Kidney glomerular epithelial cell (primary cell): ENCODE measurements around the gene HECTD4.
"Not testable (repeated sequence)": the region's sequence is repeated elsewhere in the genome, so short reads cannot be mapped to it uniquely, and the experiment has no call there.

ENCODE experiments used
- DNase-seq: peaks from one replicate; lab custom pipeline; 2025; lab: John Stamatoyannopoulos, UW

Gene HECTD4, protein sequence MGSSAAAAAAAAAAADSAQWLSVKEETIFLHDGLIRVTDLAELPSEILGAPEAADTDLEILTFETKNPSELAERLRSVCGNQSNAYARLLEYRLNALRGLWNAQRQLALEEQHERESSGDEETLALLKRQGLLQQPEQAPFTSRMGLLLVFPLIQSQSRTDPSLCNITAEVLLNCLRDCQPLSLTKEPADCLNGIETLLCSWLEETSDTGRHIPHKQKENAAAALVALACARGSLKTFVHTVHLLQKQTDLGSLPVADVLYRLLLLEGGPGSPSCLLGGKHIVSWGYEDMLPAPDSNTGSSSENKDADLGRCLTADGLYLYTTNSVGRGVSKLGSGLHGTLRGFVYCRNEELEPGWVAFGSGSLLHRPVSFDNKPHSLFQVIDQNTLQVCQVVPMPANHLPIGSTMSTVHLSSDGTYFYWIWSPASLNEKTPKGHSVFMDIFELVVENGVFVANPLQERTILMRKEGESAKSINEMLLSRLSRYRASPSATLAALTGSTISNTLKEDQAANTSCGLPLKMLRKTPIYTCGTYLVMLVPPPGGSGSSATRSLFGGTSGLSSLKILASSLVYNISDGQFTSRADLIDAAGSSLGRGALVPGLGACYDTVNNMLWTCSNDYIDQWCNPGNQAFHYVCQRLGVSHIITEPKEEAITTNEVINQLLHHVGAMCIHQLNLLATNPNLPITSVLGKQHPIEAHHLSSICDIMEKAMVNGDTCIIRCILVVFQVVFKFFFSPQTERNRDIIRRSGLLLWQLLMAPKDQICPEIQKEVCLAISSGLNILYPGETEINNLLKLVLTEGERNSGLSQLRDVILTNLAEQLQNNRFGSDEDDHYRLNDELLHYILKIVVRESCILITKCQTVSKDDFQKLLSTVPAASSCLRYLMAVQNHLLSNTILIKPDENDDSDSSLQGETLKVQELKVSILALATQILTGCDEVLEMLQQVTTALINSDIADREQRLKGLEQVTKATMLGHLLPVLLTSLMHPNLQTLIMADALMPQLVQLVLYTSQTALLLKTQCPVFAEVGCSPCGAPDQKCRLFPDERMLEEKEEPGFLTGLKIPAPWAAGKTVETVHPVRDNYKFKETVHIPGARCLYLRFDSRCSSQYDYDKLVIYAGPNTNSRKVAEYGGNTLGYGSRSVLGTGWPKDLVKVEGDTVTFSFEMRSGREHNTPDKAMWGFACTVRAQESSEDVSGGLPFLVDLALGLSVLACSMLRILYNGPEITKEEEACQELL (N-terminal part only)

DNA sequence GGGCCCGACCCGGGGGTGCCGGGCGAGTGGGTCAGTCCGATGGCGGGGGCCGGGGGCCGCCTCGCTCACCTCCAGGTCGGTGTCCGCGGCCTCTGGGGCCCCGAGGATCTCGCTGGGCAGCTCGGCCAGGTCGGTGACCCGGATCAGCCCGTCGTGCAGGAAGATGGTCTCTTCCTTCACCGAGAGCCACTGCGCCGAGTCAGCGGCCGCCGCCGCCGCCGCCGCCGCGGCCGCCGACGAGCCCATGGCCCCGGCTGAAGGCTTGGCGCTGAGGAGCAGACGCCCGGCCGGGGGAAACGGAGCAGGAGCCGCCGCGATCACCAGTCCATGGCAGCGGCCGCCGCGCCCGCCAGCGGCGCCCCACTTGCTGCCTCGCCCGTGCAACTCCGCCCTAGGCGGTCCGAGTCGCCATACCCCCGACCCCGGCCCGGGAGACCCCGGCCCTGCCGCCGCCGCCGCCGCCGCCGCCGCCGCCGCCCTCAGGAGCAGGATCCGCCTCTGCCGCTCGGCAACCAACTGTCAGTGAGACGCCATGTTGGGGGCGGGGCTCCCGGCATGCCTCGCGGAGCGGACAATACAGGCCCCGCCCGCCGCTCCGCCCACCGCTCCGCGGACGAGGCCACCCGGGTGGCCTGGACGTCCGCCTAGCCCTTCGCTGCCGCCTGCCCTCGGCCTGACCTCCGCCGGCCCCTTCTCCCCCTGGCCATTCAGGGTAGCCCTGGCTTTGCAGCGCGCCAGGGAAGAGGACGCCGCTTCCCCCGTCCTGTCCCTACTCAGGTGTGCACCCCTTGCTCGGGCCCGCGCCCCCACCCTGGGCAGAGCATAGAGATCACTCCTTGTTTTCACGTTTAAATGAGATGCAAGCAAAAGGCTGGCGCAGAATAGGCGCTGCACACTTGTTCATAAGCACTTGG is at the start of gene HECTD4:
Gene HECTD4 (minus strand): TSS at position 549 of the 914 bp plus-strand sequence. CDS start 303 bp downstream, at position 246.
- DNase-seq = peak; percentile 76

DNA sequence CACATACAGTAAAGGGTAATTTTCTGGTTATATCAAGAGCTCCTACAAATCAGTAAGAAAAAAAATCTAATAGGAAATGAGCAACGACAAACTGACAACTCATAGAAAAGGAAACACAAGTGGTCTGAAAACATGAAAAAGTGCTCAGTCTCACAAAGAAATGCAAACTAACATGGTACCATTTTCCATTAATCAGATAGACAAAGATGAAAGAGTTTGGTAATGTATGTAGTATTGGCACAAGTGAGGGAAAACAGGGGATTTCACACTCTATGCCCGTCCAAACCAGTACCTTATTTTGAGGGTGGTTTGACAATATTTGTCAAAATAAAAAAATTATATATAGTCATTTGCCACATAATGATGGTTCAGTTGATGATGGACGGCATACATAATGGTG is 49.7 kb upstream of the HECTD4 start:
- DNase-seq = no peak

DNA sequence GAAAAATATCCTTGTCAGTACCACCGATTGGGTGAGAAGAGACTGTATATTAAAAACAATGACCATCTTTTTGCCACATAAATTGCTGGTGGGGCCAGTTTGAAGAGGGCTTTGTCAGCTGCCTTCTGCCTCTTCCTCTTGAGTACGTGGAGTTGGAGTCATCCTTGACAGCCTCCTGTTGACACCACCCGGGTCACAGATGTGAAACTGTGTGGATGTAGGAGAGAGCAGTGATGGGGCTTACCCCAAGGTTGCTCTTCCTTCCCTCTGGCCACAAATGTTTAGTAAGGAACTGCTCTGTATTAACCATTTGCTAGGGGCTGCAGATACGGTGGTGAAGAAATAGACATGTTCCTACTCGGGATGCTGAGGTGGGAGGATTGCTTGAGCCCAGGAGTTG is 48.7 kb upstream of the HECTD4 start:
- no peak for DNase-seq

DNA sequence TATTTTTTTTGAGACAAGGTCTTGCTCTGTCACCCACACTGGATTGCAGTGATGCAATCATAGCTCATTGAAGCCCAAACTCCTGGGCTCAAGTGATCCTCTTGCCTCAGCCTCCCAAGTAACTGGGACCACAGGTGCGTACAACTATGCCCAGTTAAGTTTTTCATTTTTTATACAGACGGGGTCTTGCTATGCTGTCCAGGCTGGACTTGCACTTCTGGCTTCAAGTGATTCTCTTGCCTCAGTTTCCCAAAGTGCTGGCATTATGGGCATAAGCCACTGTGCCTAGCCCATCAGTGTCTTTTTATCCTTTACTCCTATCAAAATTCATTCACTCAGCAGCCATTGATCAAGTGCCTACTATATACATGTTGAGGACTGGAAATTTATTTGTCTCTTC is 45.5 kb upstream of the HECTD4 start:
- no peak for DNase-seq

DNA sequence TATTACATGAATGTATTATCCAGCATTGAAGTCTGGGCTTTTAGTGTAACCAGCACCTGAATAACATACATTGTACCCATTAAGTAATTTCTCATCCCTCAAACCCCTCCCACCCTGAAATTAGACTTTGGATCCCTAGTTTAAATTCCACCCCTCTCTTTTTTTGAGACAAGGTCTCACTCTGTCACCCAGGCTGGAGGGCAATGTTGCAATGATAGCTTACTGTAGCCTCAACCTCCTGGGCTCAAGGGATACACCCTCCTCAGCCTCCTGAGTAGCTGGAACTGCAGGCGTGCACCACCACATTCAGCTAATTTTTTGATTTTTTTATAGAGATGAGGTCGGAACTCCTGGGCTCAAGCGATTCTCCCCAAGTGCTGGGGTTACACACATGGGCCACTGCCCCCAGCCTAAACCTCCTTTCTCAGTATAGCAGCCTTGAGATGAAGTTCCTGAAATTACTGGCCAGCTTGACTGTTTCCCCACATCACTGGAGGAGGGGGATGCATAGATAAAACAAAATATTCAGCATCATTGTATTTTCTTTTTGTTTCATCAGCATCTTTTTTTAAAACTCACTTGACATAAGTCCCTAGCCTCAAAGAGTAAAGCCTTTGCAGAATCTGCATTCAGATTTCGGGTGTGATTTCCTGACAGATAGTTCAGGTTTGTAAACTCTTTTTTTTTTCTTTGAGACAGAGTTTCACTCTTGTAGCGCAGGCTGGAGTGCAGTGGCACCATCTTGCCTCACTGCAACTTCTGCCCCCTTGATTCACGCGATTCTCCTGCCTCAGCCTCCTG is 43.6 kb upstream of the HECTD4 start:
- DNase-seq = no peak

DNA sequence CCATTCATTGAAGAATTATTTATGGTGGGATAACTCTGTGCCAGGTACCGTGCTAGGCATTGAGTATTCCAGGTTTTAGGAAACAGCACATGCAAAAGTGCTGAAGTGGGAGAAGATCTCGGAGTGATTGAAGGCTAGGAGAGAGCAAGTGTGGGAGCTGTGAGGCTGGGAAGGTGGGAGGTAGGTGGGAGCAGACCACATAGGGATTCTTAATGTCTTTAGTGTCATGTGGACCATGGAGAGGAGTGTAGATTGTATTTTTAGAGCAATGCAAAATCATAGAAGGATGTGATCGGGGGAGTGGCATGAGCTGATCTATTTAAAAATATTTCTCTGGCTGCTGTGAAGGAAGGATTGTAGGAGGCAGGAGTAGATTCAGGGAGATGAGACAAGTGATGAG is 41.9 kb upstream of the HECTD4 start:
- no peak for DNase-seq

DNA sequence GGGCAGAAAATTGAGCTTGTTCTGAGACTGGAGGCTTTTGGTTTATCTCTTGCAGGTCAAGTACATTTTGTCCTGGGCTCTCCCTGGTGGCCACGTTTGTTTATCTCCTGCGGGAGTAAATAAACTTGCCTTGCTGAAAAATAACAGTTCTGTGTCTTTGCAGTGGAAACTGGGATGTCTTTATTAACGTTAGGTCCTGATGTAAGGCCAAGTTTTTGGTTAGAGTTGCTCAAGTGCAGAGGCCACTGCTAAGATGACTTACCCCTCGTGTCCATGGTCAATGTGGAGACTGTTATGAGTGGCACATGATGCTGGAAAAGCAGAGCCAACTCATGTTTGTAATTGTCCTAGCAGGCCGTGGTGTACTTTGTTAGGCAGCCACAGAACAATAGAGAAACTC is 40.3 kb upstream of the HECTD4 start:
- no peak for DNase-seq

DNA sequence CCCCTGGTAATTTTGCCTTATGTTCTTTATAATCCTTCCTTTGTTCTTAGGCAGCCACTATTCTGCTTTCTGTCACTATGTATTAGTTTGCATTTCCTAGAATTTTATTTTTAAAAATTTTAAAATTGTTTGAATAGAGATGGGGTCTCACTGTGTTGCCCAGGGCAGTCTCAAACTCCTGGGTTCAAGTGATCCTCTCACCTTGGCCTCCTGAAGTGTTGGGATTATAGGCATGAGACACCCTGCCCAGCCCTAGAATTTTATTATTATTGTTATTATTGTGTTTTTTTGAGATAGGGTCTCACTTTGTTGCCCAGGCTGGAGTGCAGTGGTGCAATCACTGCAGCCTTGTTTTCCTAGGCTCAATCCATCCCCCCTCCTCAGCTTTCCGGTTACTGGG is 39.1 kb upstream of the HECTD4 start:
- no peak for DNase-seq

DNA sequence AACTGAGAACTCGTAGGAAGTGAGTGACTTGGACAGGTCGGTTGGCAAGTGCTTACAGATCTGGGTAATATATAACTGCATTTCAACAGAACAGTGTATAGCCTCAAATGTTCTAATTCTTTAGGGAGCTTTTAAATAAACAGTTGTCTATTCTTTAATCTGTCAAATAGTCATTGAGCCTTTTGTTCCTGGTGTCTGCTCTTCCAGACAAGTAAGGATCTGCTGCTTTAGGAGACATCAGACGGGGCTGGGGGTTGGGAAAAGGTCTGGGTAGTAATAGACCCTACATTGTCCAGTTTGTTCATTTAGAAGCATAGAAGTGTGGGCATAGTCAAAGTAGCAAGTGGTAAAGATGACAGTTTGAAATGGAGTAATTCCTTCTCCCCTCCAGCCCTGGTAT is 38.5 kb upstream of the HECTD4 start:
- no peak for DNase-seq

DNA sequence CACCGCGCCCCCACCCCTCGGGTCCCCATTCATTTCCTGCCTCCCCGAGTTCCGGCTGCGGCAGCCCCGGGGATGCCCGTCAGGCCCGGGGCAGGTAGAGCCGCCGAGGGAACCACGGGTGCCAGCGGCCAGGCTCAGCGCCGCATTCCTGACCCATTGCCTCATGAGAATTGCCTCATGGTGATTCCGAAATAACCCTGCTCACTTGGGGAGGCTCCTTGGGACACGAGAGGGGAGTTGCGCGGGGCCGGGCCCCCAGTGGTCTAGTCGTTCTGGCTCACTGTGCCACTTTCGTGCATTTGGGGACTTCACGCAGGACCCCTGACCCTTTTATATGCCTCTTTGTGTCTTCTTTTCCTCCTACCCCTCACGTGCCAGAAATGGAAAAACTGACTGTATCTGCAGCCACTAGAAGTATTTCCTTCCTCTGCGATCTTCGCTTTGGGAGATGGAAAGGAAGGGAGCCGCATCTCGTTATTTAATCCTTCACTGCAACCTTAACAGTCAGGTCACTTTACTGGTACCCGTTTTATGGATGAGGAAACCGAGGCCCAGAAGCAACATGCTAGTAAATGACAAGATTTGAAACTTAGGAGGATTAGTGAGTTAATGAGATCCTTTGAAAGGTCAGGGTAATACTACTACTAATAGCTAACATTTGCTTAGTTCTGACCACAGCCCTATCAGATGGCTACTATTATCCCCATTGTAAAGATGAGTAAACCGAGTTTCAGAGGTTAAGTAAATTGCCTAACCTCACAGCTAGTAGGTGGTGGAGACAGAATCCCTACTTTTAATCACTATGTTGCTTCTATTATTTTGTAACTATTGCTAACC is 37.3 kb upstream of the HECTD4 start:
- DNase-seq = peak; percentile 65

DNA sequence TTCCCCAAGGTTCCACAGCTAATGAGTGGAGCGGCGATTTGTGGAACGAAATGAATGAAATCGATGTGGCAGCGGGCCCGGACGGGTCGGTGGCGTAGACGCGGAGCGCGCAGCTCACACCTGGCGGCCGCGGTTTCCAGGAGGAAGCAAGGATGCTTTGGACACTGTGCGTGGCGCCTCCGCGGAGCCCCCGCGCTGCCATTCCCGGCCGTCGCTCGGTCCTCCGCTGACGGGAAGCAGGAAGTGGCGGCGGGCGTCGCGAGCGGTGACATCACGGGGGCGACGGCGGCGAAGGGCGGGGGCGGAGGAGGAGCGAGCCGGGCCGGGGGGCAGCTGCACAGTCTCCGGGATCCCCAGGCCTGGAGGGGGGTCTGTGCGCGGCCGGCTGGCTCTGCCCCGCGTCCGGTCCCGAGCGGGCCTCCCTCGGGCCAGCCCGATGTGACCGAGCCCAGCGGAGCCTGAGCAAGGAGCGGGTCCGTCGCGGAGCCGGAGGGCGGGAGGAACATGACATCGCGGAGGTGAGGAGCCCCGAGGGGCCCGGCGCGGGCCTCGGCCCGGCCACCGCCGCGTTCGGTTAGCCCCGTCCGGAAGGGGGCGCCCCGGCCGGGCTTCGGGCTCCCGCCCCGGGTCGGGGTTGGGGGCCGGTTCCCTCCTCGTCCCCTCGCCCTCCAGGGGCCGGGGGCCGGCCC is 36.5 kb upstream of the HECTD4 start, which contains the start of gene PTPN11:
Gene PTPN11 (plus strand): TSS at position 340 of the 689 bp plus-strand sequence. CDS start 165 bp downstream, at position 505.
- DNase-seq = peak; percentile 53

DNA sequence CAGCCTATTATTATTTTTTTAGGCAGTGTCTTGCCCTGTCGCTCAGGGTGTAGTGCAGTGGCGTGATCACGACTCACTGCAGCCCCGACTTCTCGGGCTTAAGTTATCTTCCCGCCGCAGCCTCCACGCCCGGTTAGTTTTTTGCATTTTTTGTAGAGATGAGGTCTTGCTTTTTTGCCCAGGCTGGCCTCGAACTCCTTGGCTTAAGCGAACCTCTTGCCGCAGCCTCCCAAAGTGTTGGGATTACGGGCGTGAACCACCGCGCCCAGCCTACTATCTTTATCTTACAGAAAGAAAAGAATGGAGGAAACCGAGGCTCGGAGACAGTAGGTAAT is 36.0 kb upstream of the HECTD4 start:
- DNase-seq = no peak

DNA sequence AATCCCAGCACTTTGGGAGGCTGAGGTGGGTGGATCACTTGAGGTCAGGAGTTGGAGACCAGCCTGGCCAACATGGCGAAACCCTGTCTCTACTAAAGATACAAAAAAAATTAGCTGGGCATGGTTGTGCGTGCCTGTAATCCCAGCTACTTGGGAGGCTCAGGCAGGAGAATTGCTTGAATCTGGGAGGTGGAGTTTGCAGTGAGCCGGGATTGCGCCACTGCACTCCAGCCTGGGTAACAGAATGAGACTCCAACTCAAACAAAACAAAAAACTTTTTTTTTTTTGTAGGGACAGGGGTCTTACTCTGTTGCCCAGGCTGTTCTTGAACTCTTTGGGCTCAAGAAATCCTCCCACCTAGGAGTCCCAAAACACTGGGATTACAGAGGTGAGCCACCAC is 33.2 kb upstream of the HECTD4 start:
- DNase-seq = not testable (repeated sequence)

DNA sequence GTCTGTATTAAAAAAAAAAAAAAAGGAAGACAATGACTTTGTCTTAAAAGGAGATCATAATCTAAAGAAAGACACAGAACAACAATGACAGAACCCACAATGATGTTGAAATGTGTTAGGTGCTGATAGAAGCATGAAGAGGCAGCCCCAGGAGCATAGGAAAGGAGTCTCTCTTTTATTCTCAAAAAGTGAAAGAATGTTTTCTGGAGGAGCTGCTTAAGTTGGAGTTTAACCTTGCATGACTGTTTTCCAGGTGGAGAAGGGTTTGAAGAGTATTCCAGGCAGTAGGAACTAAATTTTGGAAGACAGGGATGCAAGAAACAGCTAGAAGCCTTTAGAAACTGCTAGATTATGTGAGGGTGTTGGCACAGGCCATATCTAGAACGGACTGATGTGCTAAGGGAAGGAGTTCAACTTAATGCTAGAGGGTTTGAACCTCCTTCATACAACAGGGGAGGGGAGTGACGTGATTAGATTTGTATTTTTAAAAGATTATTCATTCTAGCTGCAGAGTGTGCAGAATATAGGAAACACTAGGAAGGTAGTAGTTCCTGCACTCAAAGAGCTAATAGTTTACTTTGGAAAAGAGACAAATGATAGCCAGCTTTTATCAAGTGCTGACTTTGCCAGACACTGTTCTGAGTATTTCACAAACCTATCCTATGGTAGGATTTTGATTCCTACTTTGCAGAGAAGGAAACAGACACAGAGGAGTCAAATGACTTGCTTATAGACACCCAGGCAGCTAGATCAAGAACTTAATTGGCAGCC is 31.8 kb upstream of the HECTD4 start:
- no peak for DNase-seq

DNA sequence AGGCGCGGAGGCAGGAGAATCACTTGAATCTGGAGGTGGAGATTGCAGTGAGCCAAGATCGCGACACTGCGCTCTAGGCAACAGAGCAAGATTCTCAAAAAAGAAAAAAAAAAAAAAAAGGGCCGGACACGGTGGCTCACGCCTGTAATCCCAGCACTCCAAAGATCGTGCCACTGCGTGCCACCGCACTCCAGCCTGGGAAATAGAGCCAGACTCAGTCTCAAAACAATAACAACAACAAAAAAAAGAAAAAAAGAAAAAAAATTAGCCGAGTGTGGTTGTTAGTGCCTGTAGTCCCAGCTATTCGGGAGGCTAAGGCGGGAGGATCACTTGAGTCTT is 27.6 kb upstream of the HECTD4 start:
- DNase-seq = no peak

DNA sequence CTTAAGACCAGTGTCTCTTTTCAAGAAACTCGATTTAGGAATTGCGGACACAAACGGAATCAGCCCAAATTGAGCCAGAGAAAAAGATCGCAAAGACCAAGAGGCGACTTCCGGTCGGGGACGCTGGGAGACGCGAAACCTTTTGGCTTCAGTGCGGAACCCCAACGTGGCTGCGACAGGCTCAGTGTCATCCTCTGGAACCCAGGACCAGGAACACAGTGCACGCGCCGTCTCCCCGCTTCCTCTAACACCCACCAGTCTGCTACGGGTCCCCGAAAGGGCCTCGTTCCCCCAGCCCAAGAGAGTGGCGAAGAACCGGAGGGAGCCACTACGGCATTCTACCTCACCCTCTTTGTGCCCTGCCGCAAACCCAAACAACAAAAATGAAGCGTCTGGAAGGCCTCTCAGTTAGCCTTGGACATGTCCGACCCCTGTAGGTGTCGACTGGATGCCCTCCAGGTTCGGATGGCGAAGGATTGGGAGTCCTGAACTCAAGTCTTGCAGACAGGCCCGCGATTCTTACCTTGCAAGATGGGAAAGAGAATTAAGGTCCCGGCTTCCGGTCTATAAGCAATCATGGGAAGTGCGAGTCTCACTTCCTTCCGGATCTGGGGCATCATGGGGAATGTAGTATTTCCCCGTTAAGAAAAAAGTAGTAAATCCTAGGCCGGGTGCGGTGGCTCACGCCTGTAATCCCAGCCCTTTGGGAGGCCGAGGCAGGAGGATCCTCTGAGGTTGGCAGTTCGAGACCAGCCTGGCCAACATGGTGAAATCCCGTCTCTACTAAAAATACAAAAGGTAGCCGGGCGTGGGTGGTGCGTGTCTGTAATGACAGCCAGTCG is 27.1 kb upstream of the HECTD4 start, which contains the start of gene RPL6:
Gene RPL6 (minus strand): TSS at position 542 of the 842 bp plus-strand sequence. CDS start 949 bp downstream, outside the sequence.
- peak; percentile 92 for DNase-seq

DNA sequence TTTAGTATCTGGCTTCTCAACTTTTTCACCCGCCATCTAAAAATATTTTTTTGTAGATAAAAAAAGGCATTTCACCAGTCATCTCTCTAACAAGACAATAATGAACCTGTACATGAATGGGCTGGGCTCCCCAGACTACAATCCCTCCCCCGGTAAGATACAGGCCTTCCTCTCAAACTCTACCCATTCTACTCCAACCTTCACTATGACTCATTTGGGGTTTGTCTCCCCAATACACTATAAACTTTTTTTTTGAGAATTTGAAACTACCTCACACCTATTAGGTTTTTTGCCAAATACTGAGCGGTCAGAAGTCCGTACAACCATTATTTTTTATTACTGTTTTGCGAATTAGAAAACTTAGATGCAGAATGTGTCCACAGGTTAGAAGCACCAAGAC is 26.4 kb upstream of the HECTD4 start:
- no peak for DNase-seq
